ENCODE data around the gene NOL8.

The NOL8 gene

GRCh38 chr9:92266486-92266885 is 58.7 kb downstream of the NOL8 start:
- DNase-seq (ENCODE audit: low spot score), result no peak

GRCh38 chr9:92265154-92265553 is 60.0 kb downstream of the NOL8 start:
- no peak for DNase-seq (ENCODE audit: low spot score)

DNA sequence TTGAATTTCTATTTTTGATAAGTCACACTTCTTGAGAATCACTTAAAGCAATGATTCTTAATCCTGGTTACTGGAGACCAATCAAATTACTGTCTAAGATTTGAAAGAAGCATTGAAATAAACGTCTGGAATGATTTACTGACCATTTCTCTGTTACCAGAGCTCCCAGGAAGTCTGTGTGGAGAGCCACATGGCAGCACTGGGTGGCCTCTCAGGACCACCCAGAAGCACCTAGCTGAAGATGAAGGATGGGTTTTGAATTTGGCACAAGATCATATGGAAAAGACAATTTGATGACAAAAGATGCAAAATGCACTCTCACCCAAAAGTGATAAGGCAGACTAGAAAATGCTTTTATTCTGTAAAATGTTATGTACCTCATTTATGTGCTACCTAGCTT is 62.0 kb downstream of the NOL8 start:
- no peak for DNase-seq (ENCODE audit: low spot score)

GRCh38 chr9:92257327-92257726 is 67.8 kb downstream of the NOL8 start:
- DNase-seq (ENCODE audit: low spot score), result no peak

GRCh38 chr9:92254381-92255337 is 70.5 kb downstream of the NOL8 start:
- DNase-seq (ENCODE audit: low spot score), result no peak

DNA sequence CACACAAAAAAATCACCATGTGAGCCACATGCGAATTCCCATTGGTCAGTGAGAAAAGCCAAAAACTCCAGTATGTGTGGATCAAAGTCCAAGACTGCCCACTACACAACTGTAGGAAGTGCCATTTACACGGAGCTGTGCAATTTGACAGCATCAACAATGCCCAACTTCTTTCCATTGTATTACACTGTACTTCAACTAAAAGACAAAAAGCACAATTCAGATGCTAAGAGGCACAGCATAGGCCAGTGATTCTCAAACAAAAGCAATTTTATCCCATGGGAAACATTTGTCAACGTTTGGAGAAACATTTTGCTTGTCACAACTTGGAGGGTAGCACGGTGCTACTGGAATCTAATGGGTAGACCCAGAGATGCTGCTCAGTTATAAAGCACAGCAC is 71.5 kb downstream of the NOL8 start:
- DNase-seq (ENCODE audit: low spot score), result no peak

DNA sequence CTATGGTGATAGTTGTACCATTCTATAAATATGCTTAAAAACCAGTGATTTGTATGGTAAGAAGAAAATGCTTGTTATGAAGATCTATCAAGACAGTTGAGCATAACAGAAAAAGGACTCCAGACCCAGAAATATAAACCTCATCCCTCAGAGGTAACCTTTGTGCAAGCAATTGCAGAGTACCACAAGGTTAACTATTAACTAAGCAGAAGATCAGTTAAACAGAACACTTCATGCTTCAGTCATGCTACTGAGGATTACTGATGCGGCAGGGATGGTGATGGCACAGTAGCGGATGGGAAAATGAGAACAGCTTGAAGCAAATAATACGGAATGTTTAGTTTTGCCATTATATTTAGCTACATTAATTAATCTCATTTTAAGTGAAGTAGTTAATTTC is 77.2 kb downstream of the NOL8 start:
- no peak for DNase-seq (ENCODE audit: low spot score)
